HepG2 (cell line): ENCODE data around the gene SMIM45.

Source experiments
- AGO1 ChIP-seq: fragments of 200-400 bp; formaldehyde crosslinking; IDR thresholded peaks from 2 replicates; pipeline ENCODE4 v1.6.1; 2017; ENCODE audit warnings: mild to moderate bottlenecking, low read depth, low read length, moderate library complexity; ENCODE audit not compliant: poor library complexity, severe bottlenecking
- BCLAF1 ChIP-seq: fragments of 450-650 bp; IDR thresholded peaks from 2 replicates; pipeline ENCODE4 v1.6.1; 2017; ENCODE audit warnings: mild to moderate bottlenecking
- CREB1 ChIP-seq, 2 experiments: fragments of 450-650 bp in 1 of 2; IDR thresholded peaks; 2 replicates each; pipeline ENCODE4 v1.6.1; 2016 to 2017; ENCODE audit warnings: control low read depth in 1 of 2, mild to moderate bottlenecking in 1 of 2, missing compliant biosample characterization in 1 of 2, missing genetic modification characterization in 1 of 2
- KAT7 ChIP-seq: IDR thresholded peaks from 2 replicates; pipeline ENCODE4 v1.6.1; 2018; ENCODE audit warnings: borderline replicate concordance, missing compliant biosample characterization
- KDM3A ChIP-seq: IDR thresholded peaks from 2 replicates; pipeline ENCODE4 v1.6.1; 2018; ENCODE audit warnings: low read depth, missing compliant biosample characterization
- KDM5B ChIP-seq: sonication (generic); formaldehyde crosslinking; IDR thresholded peaks from 2 replicates; pipeline ENCODE4 v1.4.0; 2020; ENCODE audit warnings: missing genetic modification reagents, mild to moderate bottlenecking, borderline replicate concordance
- KMT2B ChIP-seq: IDR thresholded peaks from 2 replicates; pipeline ENCODE4 v1.6.1; 2016; ENCODE audit warnings: missing genetic modification reagents, missing compliant biosample characterization
- NR2C2 ChIP-seq: sonication (generic); formaldehyde crosslinking; IDR thresholded peaks from 2 replicates; pipeline ENCODE4 v1.4.0; 2020; ENCODE audit warnings: missing genetic modification reagents, mild to moderate bottlenecking, moderate library complexity, borderline replicate concordance
- SIX4 ChIP-seq: sonication (generic); formaldehyde crosslinking; IDR thresholded peaks from 2 replicates; pipeline ENCODE4 v1.4.0; 2020; ENCODE audit warnings: missing genetic modification reagents
- SNAPC4 ChIP-seq: sonication (generic); formaldehyde crosslinking; IDR thresholded peaks from 2 replicates; pipeline ENCODE4 v1.4.0; 2020; ENCODE audit warnings: mild to moderate bottlenecking, missing genetic modification reagents
- TP53 ChIP-seq: sonication (generic); formaldehyde crosslinking; conservative IDR thresholded peaks from 2 replicates; pipeline ENCODE4 v1.4.0; 2020; ENCODE audit warnings: missing genetic modification reagents
- ZBTB37 ChIP-seq: sonication (generic); formaldehyde crosslinking; IDR thresholded peaks from 2 replicates; pipeline ENCODE4 v1.4.0; 2020; ENCODE audit warnings: mild to moderate bottlenecking, missing genetic modification reagents
- ZMAT3 ChIP-seq: sonication (generic); formaldehyde crosslinking; conservative IDR thresholded peaks from 2 replicates; pipeline ENCODE4 v1.7.0; 2021; ENCODE audit warnings: missing genetic modification reagents
- ZNF230 ChIP-seq: sonication (generic); formaldehyde crosslinking; IDR thresholded peaks from 2 replicates; pipeline ENCODE4 v1.4.0; 2020; ENCODE audit warnings: mild to moderate bottlenecking, missing genetic modification reagents
- ZNF460 ChIP-seq: sonication (generic); formaldehyde crosslinking; IDR thresholded peaks from 2 replicates; pipeline ENCODE4 v1.5.1; 2020; ENCODE audit warnings: missing genetic modification reagents, mild to moderate bottlenecking, borderline replicate concordance
- ZNF562 ChIP-seq: sonication (generic); formaldehyde crosslinking; IDR thresholded peaks from 2 replicates; pipeline ENCODE4 v1.8.0; 2022; ENCODE audit warnings: missing genetic modification reagents, borderline replicate concordance
- TF ChIP-seq, protein P1 (sequence below): sonication (generic); formaldehyde crosslinking; IDR thresholded peaks from 2 replicates; pipeline ENCODE4 v1.4.0; 2020; ENCODE audit warnings: missing genetic modification reagents
- TF ChIP-seq, protein P2 (sequence below): sonication (generic); formaldehyde crosslinking; IDR thresholded peaks from 2 replicates; pipeline ENCODE4 v1.5.0; 2020; ENCODE audit warnings: missing genetic modification reagents

SMIM45 gene

DNA sequence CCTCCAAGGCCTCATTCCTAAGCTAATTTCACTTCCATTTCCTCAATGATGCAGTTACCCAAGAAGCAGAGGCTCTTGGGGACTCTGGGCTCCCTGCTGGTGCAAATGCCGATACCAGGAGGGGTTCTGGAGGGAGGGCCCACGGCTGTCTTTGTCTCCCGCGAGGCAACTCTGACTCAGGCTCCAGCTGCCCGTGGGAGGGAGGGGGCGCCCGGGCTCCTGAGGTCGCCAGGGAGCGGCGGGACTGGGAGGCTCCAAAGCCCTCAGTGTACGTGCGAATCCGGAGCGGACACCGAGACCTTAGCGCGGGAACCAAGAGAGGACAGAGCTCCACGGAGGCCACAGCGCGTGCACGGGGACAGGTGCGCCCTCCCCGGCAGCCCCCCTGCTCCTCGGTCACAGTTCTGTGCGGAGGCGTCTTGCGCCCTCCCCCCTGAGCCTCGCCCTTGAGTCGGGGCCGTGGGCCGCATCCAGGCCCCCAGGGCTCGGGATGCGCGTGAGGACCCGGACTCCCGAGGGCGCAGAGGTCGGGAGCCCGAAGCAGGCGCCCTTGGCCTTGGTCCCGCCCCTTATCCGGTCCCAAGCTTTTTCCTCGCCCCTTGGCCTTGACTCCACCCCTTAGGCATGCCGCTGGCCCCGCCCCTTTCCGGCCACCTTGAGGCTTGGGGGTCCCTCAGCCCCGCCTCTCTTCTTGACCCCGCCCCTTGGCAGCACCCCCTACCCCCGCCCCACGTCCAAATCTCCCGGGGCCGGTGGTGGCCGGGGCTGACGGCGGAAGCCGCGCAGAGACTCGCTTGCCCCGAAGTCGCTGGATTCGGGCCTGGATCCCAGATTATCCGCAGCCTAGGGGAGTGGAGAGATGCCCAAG is 32.4 kb upstream of the SMIM45 start (continued):
- TF ChIP-seq SNAPC4 (CRISPR knock-in tag) (no peak), AGO1 (peak; percentile 45), KAT7 (no peak), KDM5B (CRISPR knock-in tag) (no peak), ZBTB37 (CRISPR knock-in tag) (no peak), ZMAT3 (CRISPR knock-in tag) (no peak), TP53 (no peak), BCLAF1 (no peak), ZNF562 (no peak), SIX4 (no peak), KMT2B (CRISPR knock-in tag) (no peak), ZNF460 (CRISPR knock-in tag) (no peak), ZNF230 (no peak), NR2C2 (CRISPR knock-in tag) (no peak), KDM3A (CRISPR knock-in tag) (no peak), CREB1 (IDR thresholded peaks at IDR 0.05) (no peak), CREB1 (CRISPR knock-in tag; IDR thresholded peaks at IDR 0.05) (no peak)
- TF ChIP-seq, protein P1, sequence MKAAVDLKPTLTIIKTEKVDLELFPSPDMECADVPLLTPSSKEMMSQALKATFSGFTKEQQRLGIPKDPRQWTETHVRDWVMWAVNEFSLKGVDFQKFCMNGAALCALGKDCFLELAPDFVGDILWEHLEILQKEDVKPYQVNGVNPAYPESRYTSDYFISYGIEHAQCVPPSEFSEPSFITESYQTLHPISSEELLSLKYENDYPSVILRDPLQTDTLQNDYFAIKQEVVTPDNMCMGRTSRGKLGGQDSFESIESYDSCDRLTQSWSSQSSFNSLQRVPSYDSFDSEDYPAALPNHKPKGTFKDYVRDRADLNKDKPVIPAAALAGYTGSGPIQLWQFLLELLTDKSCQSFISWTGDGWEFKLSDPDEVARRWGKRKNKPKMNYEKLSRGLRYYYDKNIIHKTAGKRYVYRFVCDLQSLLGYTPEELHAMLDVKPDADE = no peak
- TF ChIP-seq, protein P2, sequence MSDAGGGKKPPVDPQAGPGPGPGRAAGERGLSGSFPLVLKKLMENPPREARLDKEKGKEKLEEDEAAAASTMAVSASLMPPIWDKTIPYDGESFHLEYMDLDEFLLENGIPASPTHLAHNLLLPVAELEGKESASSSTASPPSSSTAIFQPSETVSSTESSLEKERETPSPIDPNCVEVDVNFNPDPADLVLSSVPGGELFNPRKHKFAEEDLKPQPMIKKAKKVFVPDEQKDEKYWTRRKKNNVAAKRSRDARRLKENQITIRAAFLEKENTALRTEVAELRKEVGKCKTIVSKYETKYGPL = no peak
